HepG2 (cell line): ENCODE data around the gene TMBIM1. TPM values are rescaled to one million over a fixed set of nuclear protein-coding genes. Genes with fewer than 3 reads are reported as not detected.

ENCODE experiments used
- ATAC-seq: fragments of 200-7000 bp; cut with Tn5 transposase; 3 replicates; pipeline ENCODE4 v1.9.1; 2020; ENCODE audit warnings: mild to moderate bottlenecking, moderate library complexity
- BruUV-seq: library from RNA; stranded (reverse); fragments of 400-500 nt; replicated peaks from 2 replicates; lab custom pipeline; 2021; lab: Mats Ljungman, UMichigan
- CTCF ChIA-PET: fragments of 300-600 bp; formaldehyde crosslinking; extraction: SDS; loops from one replicate; lab custom pipeline; 2021; ENCODE audit warnings: low total read pairs, inconsistent platforms, low intra/inter-chr PET ratio; lab: Yijun Ruan, JAX
- POLR2A ChIA-PET: fragments of 350-600 bp; sonication (Branson Sonifier 250); formaldehyde crosslinking; loops from one replicate; lab custom pipeline; 2020; ENCODE audit warnings: antibody characterized with exemption, inconsistent platforms; lab: Yijun Ruan, JAX
- DNase-seq: peaks from one replicate; pipeline ENCODE4 v3.0.0-alpha.2; 2015; ENCODE audit warnings: low spot score
- FAIRE-seq: peaks from 3 replicates; lab custom pipeline; 2011; peaks lifted over from hg19 to GRCh38; lab: Jason Lieb, UNC
- H2AFZ ChIP-seq: one replicate; pipeline ENCODE4 v1.6.1; 2011; ENCODE audit warnings: low read length, inconsistent platforms
- H3K27ac ChIP-seq: fragments of 300-600 bp; 3 replicates; pipeline ENCODE4 v1.8.0; 2011; ENCODE audit warnings: mixed run types, mild to moderate bottlenecking, mixed read lengths, low read length, inconsistent platforms; ENCODE audit not compliant: insufficient read depth; ENCODE audit errors: extremely low read length
- H3K27me3 ChIP-seq, 2 experiments: fragments of 200-600 bp in 1 of 2; 2 replicates in 1 of 2; 3 replicates in 1 of 2; pipeline versions ENCODE4 v1.6.0 to v1.8.0; 2011; ENCODE audit warnings: low read length in 2 of 2, mild to moderate bottlenecking in 2 of 2, moderate library complexity in 2 of 2, inconsistent platforms in 1 of 2; ENCODE audit not compliant: insufficient read depth in 2 of 2, control insufficient read depth in 1 of 2
- H3K36me3 ChIP-seq, 2 experiments: fragments of 200-600 bp in 1 of 2; replicated peaks in 1 of 2; 2 replicates in 1 of 2; 3 replicates in 1 of 2; pipeline versions ENCODE4 v1.5.1 to v1.8.0; 2011; ENCODE audit warnings: low read length in 2 of 2, inconsistent platforms in 1 of 2; ENCODE audit not compliant: insufficient read depth in 2 of 2, control insufficient read depth in 1 of 2
- H3K4me1 ChIP-seq: 2 replicates; pipeline ENCODE4 v1.5.1; 2012; ENCODE audit warnings: low read length, inconsistent platforms; ENCODE audit not compliant: insufficient read depth
- H3K4me2 ChIP-seq: 2 replicates; pipeline ENCODE4 v1.6.0; 2011; ENCODE audit warnings: low read depth, low read length, inconsistent platforms
- H3K4me3 ChIP-seq, 3 experiments: fragments of 200-600 bp in 1 of 3; sonication (generic), shearing (Covaris generic) in 1 of 3; replicated peaks in 1 of 3; 2 replicates each; pipeline ENCODE4 v1.5.1; 2011 to 2016; ENCODE audit warnings: low read length in 3 of 3, inconsistent platforms in 2 of 3, low read depth in 2 of 3, mild to moderate bottlenecking in 2 of 3, control low read depth in 1 of 3, mixed read lengths in 1 of 3; ENCODE audit not compliant: insufficient read depth in 1 of 3
- H3K79me2 ChIP-seq: one replicate; pipeline ENCODE4 v1.6.1; 2011; ENCODE audit warnings: low read length, inconsistent platforms; ENCODE audit not compliant: insufficient read depth
- H3K9ac ChIP-seq: 2 replicates; pipeline ENCODE4 v1.6.0; 2011; ENCODE audit warnings: mild to moderate bottlenecking, low read depth, low read length, inconsistent platforms; ENCODE audit not compliant: insufficient read depth
- H3K9me3 ChIP-seq: 2 replicates; pipeline ENCODE4 v1.5.1; 2012; ENCODE audit warnings: mild to moderate bottlenecking, low read length
- H4K20me1 ChIP-seq: 2 replicates; pipeline ENCODE4 v1.6.0; 2011; ENCODE audit warnings: inconsistent platforms, mild to moderate bottlenecking, low read length, moderate library complexity; ENCODE audit not compliant: insufficient read depth
- ATF3 ChIP-seq: sonication (generic); formaldehyde crosslinking; IDR thresholded peaks from 2 replicates; pipeline ENCODE4 v1.4.0; 2020; ENCODE audit warnings: missing genetic modification reagents
- GRHL1 ChIP-seq: sonication (generic); formaldehyde crosslinking; conservative IDR thresholded peaks from 2 replicates; pipeline ENCODE4 v1.8.0; 2022; ENCODE audit warnings: missing genetic modification reagents
- HDAC1 ChIP-seq: sonication (generic); formaldehyde crosslinking; IDR thresholded peaks from 2 replicates; pipeline ENCODE4 v1.5.1; 2020; ENCODE audit warnings: mild to moderate bottlenecking, missing genetic modification reagents
- HMGXB4 ChIP-seq, 2 experiments: sonication (generic) in 1 of 2; formaldehyde crosslinking in 1 of 2; IDR thresholded peaks; 2 replicates each; pipeline versions ENCODE4 v1.4.0 to v1.6.1; 2018 to 2020; ENCODE audit warnings: missing genetic modification reagents in 2 of 2, borderline replicate concordance in 1 of 2, low read depth in 1 of 2, mild to moderate bottlenecking in 1 of 2, missing biosample characterization in 1 of 2
- MLXIP ChIP-seq: sonication (generic); formaldehyde crosslinking; IDR thresholded peaks from 2 replicates; pipeline ENCODE4 v1.9.0; 2021; ENCODE audit warnings: missing genetic modification reagents, borderline replicate concordance
- MYPOP ChIP-seq: sonication (generic); formaldehyde crosslinking; IDR thresholded peaks from 2 replicates; pipeline ENCODE4 v1.8.1; 2023; ENCODE audit warnings: mild to moderate bottlenecking, moderate library complexity, missing genetic modification reagents
- REXO4 ChIP-seq: sonication (generic); formaldehyde crosslinking; IDR thresholded peaks from 2 replicates; pipeline ENCODE4 v1.8.0; 2022; ENCODE audit warnings: missing genetic modification reagents, mild to moderate bottlenecking, borderline replicate concordance
- SCMH1 ChIP-seq: sonication (generic); formaldehyde crosslinking; IDR thresholded peaks from 2 replicates; pipeline ENCODE4 v1.9.0; 2021; ENCODE audit warnings: missing genetic modification reagents, mild to moderate bottlenecking, borderline replicate concordance
- SPEN ChIP-seq: sonication (generic); formaldehyde crosslinking; IDR thresholded peaks from 2 replicates; pipeline ENCODE4 v1.5.1; 2020; ENCODE audit warnings: low read depth, mild to moderate bottlenecking, missing genetic modification reagents
- ZBTB38 ChIP-seq: sonication (generic); formaldehyde crosslinking; IDR thresholded peaks from 2 replicates; pipeline ENCODE4 v1.5.1; 2020; ENCODE audit warnings: mild to moderate bottlenecking, missing genetic modification reagents
- ZMYM3 ChIP-seq: sonication (generic); formaldehyde crosslinking; IDR thresholded peaks from 2 replicates; pipeline ENCODE4 v1.5.1; 2020; ENCODE audit warnings: mild to moderate bottlenecking, missing genetic modification reagents
- ZNF335 ChIP-seq: sonication (generic); formaldehyde crosslinking; IDR thresholded peaks from 2 replicates; pipeline ENCODE4 v1.4.0; 2020; ENCODE audit warnings: missing genetic modification reagents
- ZNF781 ChIP-seq: sonication (generic); formaldehyde crosslinking; IDR thresholded peaks from 2 replicates; pipeline ENCODE4 v1.5.1; 2020; ENCODE audit warnings: borderline replicate concordance, mild to moderate bottlenecking, missing genetic modification reagents; ENCODE audit errors: not compliant biosample characterization
- WGBS: methylation state at CpG from one replicate; pipeline ENCODE4 v1.1.6; 2017; ENCODE audit warnings: low lambda C conversion rate; 5-methylcytosine and 5-hydroxymethylcytosine counted together
- in situ Hi-C: cut with HindIII; loops from 2 replicates; pipeline ENCODE4 v1.10.0; 2017; ENCODE audit warnings: low pct_unique_long_range_greater_than_20kb; ENCODE audit not compliant: extremely low pct_ligation_motif_present
- intact Hi-C: fragments of 100-400 bp; cut with micrococcal nuclease; formaldehyde crosslinking; loops from one replicate; pipeline ENCODE4 v1.10.0; 2022; ENCODE audit not compliant: unreplicated experiment
- polyA plus RNA-seq, 8 experiments: library from polyadenylated mRNA; depleted of rRNA in 3 of 8; stranded (reverse) in 7 of 8; unstranded in 1 of 8; fragments of >200 nt; fragmentation: Illumina TruSeq in 4 of 8; extraction: Trizol in 4 of 8; gene quantifications; 2 replicates each; pipeline versions ENCODE4 v1.2.1 to v1.2.3, GENCODE V29; 2011 to 2016; ENCODE audit warnings: low read depth in 4 of 8, missing spikeins in 1 of 8, mixed read lengths in 1 of 8; ENCODE audit not compliant: insufficient read depth in 1 of 8
- total RNA-seq, 5 experiments: library from RNA; depleted of rRNA; stranded (reverse); fragments of >200 nt; fragmentation: Illumina TruSeq; extraction: Trizol; gene quantifications; 2 replicates each; pipeline ENCODE4 v1.2.3, GENCODE V29; 2016; ENCODE audit warnings: low read depth in 1 of 5

Gene TMBIM1
- total and polyA plus RNA-seq, 2 of the 13 experiments (the other 11 are each of a cell fraction or from before 2014, with no cell fraction given), result 127 to 139 TPM

GRCh38 chr2:218334531-218334930 is 42.2 kb upstream of the TMBIM1 start (continued):
- TF ChIP-seq MLXIP (CRISPR knock-in tag), result no peak
- no peak for TF ChIP-seq HDAC1 (CRISPR knock-in tag)
- TF ChIP-seq MYPOP (CRISPR knock-in tag), result no peak
- no peak for TF ChIP-seq SPEN (CRISPR knock-in tag)
- TF ChIP-seq, all 625 proteins: peak for 0

- no TSS peak for BruUV-seq
- peaks cover 3% of the 10 kb centered on the region for H3K79me2 ChIP-seq
- H2AFZ ChIP-seq, result no peak overlapping the region
- in situ Hi-C loops (no loop called here), intact Hi-C loops (no loop called here)
- FAIRE-seq, result no peak
- H3K36me3 ChIP-seq, result peaks cover 0 to 4% of the 10 kb centered on the region in 2 experiments; a peak in 1 of 5 replicates
- ChIA-PET POLR2A (interaction anchor here (1.9 kb wide), 1 partner anchor 10 kb away, joined by 6 read pairs; no protein-coding TSS in a partner anchor), CTCF (no interaction called here)
- WGBS, result 83% methylated on average over 16 of the region's 16 CpGs
- peaks cover 34% of the 10 kb centered on the region for H3K4me1 ChIP-seq
- no peak for DNase-seq
- H3K4me2 ChIP-seq, result no peak overlapping the region
- peak; percentile 23 for ATAC-seq
- H3K9ac ChIP-seq, result no peak overlapping the region
- no peaks in the 10 kb centered on the region for H3K27me3 ChIP-seq
- no peaks in the 10 kb centered on the region for H4K20me1 ChIP-seq
- no peak overlapping the region for H3K27ac ChIP-seq
- no peaks in the 10 kb centered on the region for H3K9me3 ChIP-seq
- H3K4me3 ChIP-seq, result no peak overlapping the region
- TF ChIP-seq ZNF781 (no peak), HMGXB4 (CRISPR knock-in tag; IDR thresholded peaks at IDR 0.05; ENCODE audit: borderline replicate concordance in 1 of 2, low read depth in 1 of 2) (no peak), ZNF335 (CRISPR knock-in tag) (no peak), REXO4 (CRISPR knock-in tag) (no peak), ATF3 (CRISPR knock-in tag) (no peak), ZBTB38 (CRISPR knock-in tag) (0 out of 2 replicates have a peak, but pooled peaks have one; percentile 42), SCMH1 (no peak), ZMYM3 (CRISPR knock-in tag) (no peak), GRHL1 (CRISPR knock-in tag) (no peak)
Measured at GRCh38 chr2:218332920-218333645, 40.8 kb upstream of the TMBIM1 start.
